Neuronal stem cell (in vitro differentiated cells): ENCODE measurements around the gene MOB4.

ENCODE experiments used
- DNase-seq: peaks from one replicate; pipeline ENCODE4 v3.0.0-alpha.2; 2013; ENCODE audit warnings: low spot score
- H2AFZ ChIP-seq: one replicate; pipeline ENCODE4 v1.6.1; 2013; ENCODE audit warnings: mild to moderate bottlenecking, low read length, inconsistent platforms
- H2AK5ac ChIP-seq: 2 replicates; pipeline ENCODE4 v1.6.1; 2013; ENCODE audit warnings: low read depth, mild to moderate bottlenecking, inconsistent platforms, low read length, moderate library complexity, mixed read lengths
- H2BK120ac ChIP-seq: 2 replicates; pipeline ENCODE4 v1.6.1; 2013; ENCODE audit warnings: low read depth, mild to moderate bottlenecking, inconsistent platforms, low read length, moderate library complexity, mixed read lengths
- H2BK12ac ChIP-seq: one replicate; pipeline ENCODE4 v1.6.1; 2013; ENCODE audit warnings: low read length, inconsistent platforms
- H2BK15ac ChIP-seq: 2 replicates; pipeline ENCODE4 v1.6.1; 2013; ENCODE audit warnings: mild to moderate bottlenecking, low read length, inconsistent platforms, mixed read lengths
- H2BK5ac ChIP-seq: one replicate; pipeline ENCODE4 v1.6.1; 2013; ENCODE audit warnings: inconsistent platforms, mild to moderate bottlenecking, low read length, moderate library complexity
- H3K14ac ChIP-seq: one replicate; pipeline ENCODE4 v1.6.1; 2013; ENCODE audit warnings: low read length, inconsistent platforms
- H3K18ac ChIP-seq: 2 replicates; pipeline ENCODE4 v1.6.1; 2013; ENCODE audit warnings: low read length, inconsistent platforms
- H3K23ac ChIP-seq: 2 replicates; pipeline ENCODE4 v1.6.1; 2013; ENCODE audit warnings: low read depth, mild to moderate bottlenecking, mixed read lengths, low read length, inconsistent platforms; ENCODE audit not compliant: poor library complexity
- H3K27ac ChIP-seq: replicated peaks from 3 replicates; pipeline ENCODE4 v1.5.1; 2013; ENCODE audit warnings: low read length, inconsistent platforms
- H3K27me3 ChIP-seq, 3 experiments: 2 replicates each; pipeline ENCODE4 v1.6.1; 2013; ENCODE audit warnings: low read length in 3 of 3, mild to moderate bottlenecking in 2 of 3, inconsistent platforms in 1 of 3, low read depth in 1 of 3, mixed read lengths in 1 of 3, moderate library complexity in 1 of 3; ENCODE audit not compliant: control insufficient read depth in 3 of 3, insufficient read depth in 3 of 3
- H3K36me3 ChIP-seq, 2 donors: replicated peaks in 1 of 2; 2 replicates each; pipeline ENCODE4 v1.6.1; 2013; ENCODE audit warnings: low read length in 2 of 2; ENCODE audit not compliant: control insufficient read depth in 2 of 2, insufficient read depth in 2 of 2
- H3K4ac ChIP-seq: 2 replicates; pipeline ENCODE4 v1.6.1; 2013; ENCODE audit warnings: inconsistent platforms, mild to moderate bottlenecking, low read length, moderate library complexity
- H3K4me1 ChIP-seq, 2 donors: 1 replicate in 1 of 2; 2 replicates in 1 of 2; pipeline ENCODE4 v1.6.1; 2013; ENCODE audit warnings: low read length in 2 of 2, low read depth in 1 of 2; ENCODE audit not compliant: control insufficient read depth in 2 of 2, insufficient read depth in 1 of 2
- H3K4me2 ChIP-seq: one replicate; pipeline ENCODE4 v1.6.1; 2013; ENCODE audit warnings: mild to moderate bottlenecking, low read length, inconsistent platforms; ENCODE audit not compliant: insufficient read depth, poor library complexity, severe bottlenecking
- H3K4me3 ChIP-seq, 2 donors: 2 replicates each; pipeline ENCODE4 v1.5.1; 2013; ENCODE audit warnings: low read length in 2 of 2, mild to moderate bottlenecking in 2 of 2, inconsistent platforms in 1 of 2, moderate library complexity in 1 of 2
- H3K79me1 ChIP-seq: one replicate; pipeline ENCODE4 v1.6.1; 2013; ENCODE audit warnings: low read depth, mild to moderate bottlenecking, inconsistent platforms, low read length, moderate library complexity
- H3K9ac ChIP-seq: one replicate; pipeline ENCODE4 v1.6.1; 2013; ENCODE audit warnings: mild to moderate bottlenecking, low read depth, low read length, inconsistent platforms; ENCODE audit not compliant: poor library complexity
- H3K9me3 ChIP-seq, 2 donors: replicated peaks in 1 of 2; 2 replicates each; pipeline versions ENCODE3 to v1.6.1; 2013; ENCODE audit warnings: low read length in 2 of 2, mild to moderate bottlenecking in 2 of 2, inconsistent platforms in 1 of 2, low read depth in 1 of 2, mixed read lengths in 1 of 2, moderate library complexity in 1 of 2; ENCODE audit not compliant: control insufficient read depth in 2 of 2, insufficient read depth in 1 of 2
- H4K8ac ChIP-seq: one replicate; pipeline ENCODE4 v1.6.1; 2013; ENCODE audit warnings: low read depth, mild to moderate bottlenecking, inconsistent platforms, low read length, moderate library complexity
- H4K91ac ChIP-seq: one replicate; pipeline ENCODE4 v1.6.1; 2013; ENCODE audit warnings: low read length, low read depth, mild to moderate bottlenecking, inconsistent platforms; ENCODE audit not compliant: poor library complexity
- WGBS, 2 donors: extraction: QIAGEN DNeasy Blood & Tissue Kit; methylation state at CpG; one replicate each; pipeline ENCODE4 v1.1.7; 2013; ENCODE audit warnings: missing lambda C conversion rate in 2 of 2, mixed read lengths in 1 of 2; ENCODE audit not compliant: insufficient read length in 2 of 2, insufficient replicate concordance in 1 of 2; ENCODE audit errors: extremely low coverage in 2 of 2; 5-methylcytosine and 5-hydroxymethylcytosine counted together

The MOB4 gene

GRCh38 chr2:197499594-197500502 is 16.0 kb upstream of the MOB4 start, which contains the start of the genes HSPD1 and HSPE1:
HSPD1 (minus strand) TSS chr2:197499840; CDS start chr2:197498848, 992 bp downstream.
HSPE1 (plus strand) TSS chr2:197500379; CDS start chr2:197500437, 58 bp downstream.
- H2AK5ac ChIP-seq = peak within 1 kb of the TSS; percentile 25
- peaks cover 0 to 20% of the 10 kb centered on the region in 2 donors for H3K4me1 ChIP-seq
- peaks cover 20 to 75% of the 10 kb centered on the region in 2 donors for H3K36me3 ChIP-seq
- H3K4me3 ChIP-seq = peak within 1 kb of the TSS; percentile 83 to 93
- no peaks in the 10 kb centered on the region for H3K27me3 ChIP-seq
- H3K23ac ChIP-seq = peak within 1 kb of the TSS; percentile 99
- H3K9ac ChIP-seq = peak within 1 kb of the TSS; percentile 86
- peak within 1 kb of the TSS; percentile 16 for H2BK120ac ChIP-seq
- H4K8ac ChIP-seq = no peak within 1 kb of the TSS
- peak; percentile 99 for DNase-seq
- peak within 1 kb of the TSS; percentile 85 for H2AFZ ChIP-seq
- peak within 1 kb of the TSS; percentile 99 for H3K27ac ChIP-seq
- no peak within 1 kb of the TSS for H2BK15ac ChIP-seq
- peak within 1 kb of the TSS; percentile 82 for H4K91ac ChIP-seq
- H3K18ac ChIP-seq = peak within 1 kb of the TSS; percentile 95
- peak within 1 kb of the TSS; percentile 97 for H2BK5ac ChIP-seq
- H3K4me2 ChIP-seq = peak within 1 kb of the TSS; percentile 75
- no CpG with 5 or more reads among the region's 104 CpGs for WGBS, 2 donors
- H3K79me1 ChIP-seq = peaks cover 3% of the 10 kb centered on the region
- H3K14ac ChIP-seq = peak within 1 kb of the TSS; percentile 77
- H2BK12ac ChIP-seq = no peak within 1 kb of the TSS
- H3K9me3 ChIP-seq = peaks cover 0 to 3% of the 10 kb centered on the region in 2 donors
- H3K4ac ChIP-seq = no peak within 1 kb of the TSS

GRCh38 chr2:197500503-197501131 is 15.2 kb upstream of the MOB4 start:
- Histone ChIP-seq H3K9ac (peak overlapping the region; percentile 82), H2BK15ac (no peak overlapping the region), H2AFZ (peak overlapping the region; percentile 85), H3K9me3 (peaks cover 0 to 3% of the 10 kb centered on the region in 2 donors), H3K36me3 (peaks cover 17 to 72% of the 10 kb centered on the region in 2 donors), H3K4me1 (peaks cover 0 to 20% of the 10 kb centered on the region in 2 donors), H3K27ac (peak overlapping the region; percentile 99), H2AK5ac (peak overlapping the region; percentile 8), H4K8ac (no peak overlapping the region), H3K4me3 (peak overlapping the region; percentile 83 to 93), H3K18ac (peak overlapping the region; percentile 94), H3K14ac (peak overlapping the region; percentile 77), H3K27me3 (no peaks in the 10 kb centered on the region), H2BK5ac (peak overlapping the region; percentile 97), H4K91ac (no peak overlapping the region), H3K23ac (peak overlapping the region; percentile 59), H2BK12ac (no peak overlapping the region), H3K4ac (no peak overlapping the region), H3K4me2 (peak overlapping the region; percentile 71), H2BK120ac (no peak overlapping the region), H3K79me1 (peaks cover 3% of the 10 kb centered on the region)
- DNase-seq = peak; percentile 4
- WGBS, 2 donors = no CpG with 5 or more reads among the region's 30 CpGs

- Histone ChIP-seq H3K36me3 (peaks cover 10 to 70% of the 10 kb centered on the region in 2 donors), H3K4me2 (no peak overlapping the region), H3K4me1 (peaks cover 0 to 15% of the 10 kb centered on the region in 2 donors), H3K79me1 (peaks cover 3% of the 10 kb centered on the region), H2BK12ac (no peak overlapping the region), H2BK120ac (no peak overlapping the region), H3K23ac (no peak overlapping the region), H3K9me3 (peaks cover 0 to 3% of the 10 kb centered on the region in 2 donors), H3K27ac (no peak overlapping the region), H2BK5ac (no peak overlapping the region), H2BK15ac (no peak overlapping the region), H4K8ac (no peak overlapping the region), H3K4ac (no peak overlapping the region), H3K18ac (no peak overlapping the region), H2AFZ (no peak overlapping the region), H2AK5ac (no peak overlapping the region), H3K27me3 (no peaks in the 10 kb centered on the region), H3K14ac (no peak overlapping the region), H3K9ac (no peak overlapping the region), H3K4me3 (no peak overlapping the region), H4K91ac (no peak overlapping the region)
- DNase-seq = no peak
- WGBS, 2 donors = no CpG with 5 or more reads among the region's 4 CpGs
Measured at GRCh38 chr2:197502201-197502600, 13.7 kb upstream of the MOB4 start.

DNA sequence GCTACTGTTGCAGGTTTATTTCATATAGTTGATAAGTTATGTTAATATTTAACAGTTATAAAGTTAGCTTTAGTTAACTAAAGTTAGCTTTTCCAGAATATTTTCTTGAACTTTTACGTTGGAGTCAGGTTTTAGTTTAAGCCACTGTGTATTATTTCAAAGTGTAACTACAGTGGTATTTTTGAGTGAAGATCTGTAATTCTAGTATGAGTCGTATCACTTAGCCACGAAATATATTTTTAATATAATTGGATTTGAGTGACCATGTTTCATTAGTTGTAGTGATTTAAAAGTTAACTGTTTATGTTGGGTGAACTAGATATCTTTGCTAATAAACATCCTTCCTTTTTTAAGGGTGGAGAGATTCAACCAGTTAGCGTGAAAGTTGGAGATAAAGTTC is 13.2 kb upstream of the MOB4 start:
- Histone ChIP-seq H4K91ac (no peak overlapping the region), H3K4me1 (peaks cover 0 to 12% of the 10 kb centered on the region in 2 donors), H3K14ac (no peak overlapping the region), H3K9me3 (peaks cover 0 to 3% of the 10 kb centered on the region in 2 donors), H2BK5ac (no peak overlapping the region), H3K23ac (no peak overlapping the region), H3K36me3 (peaks cover 8 to 65% of the 10 kb centered on the region in 2 donors), H4K8ac (no peak overlapping the region), H2AFZ (no peak overlapping the region), H3K4ac (no peak overlapping the region), H3K79me1 (peaks cover 3% of the 10 kb centered on the region), H3K27ac (no peak overlapping the region), H2BK120ac (no peak overlapping the region), H2AK5ac (no peak overlapping the region), H3K18ac (no peak overlapping the region), H2BK12ac (no peak overlapping the region), H3K4me3 (no peak overlapping the region), H2BK15ac (no peak overlapping the region), H3K9ac (no peak overlapping the region), H3K4me2 (no peak overlapping the region), H3K27me3 (no peaks in the 10 kb centered on the region)
- no peak for DNase-seq
- no CpG with 5 or more reads among the region's 4 CpGs for WGBS, 2 donors
